GM18867 (cell line): ENCODE results near the gene TAS1R1.

Source experiments
- ATAC-seq: cut with Tn5 transposase; IDR thresholded peaks from one replicate; pipeline ENCODE4 v1.9.1; 2021; ENCODE audit warnings: mild to moderate bottlenecking, moderate library complexity; ENCODE audit not compliant: unreplicated experiment

The TAS1R1 gene

DNA sequence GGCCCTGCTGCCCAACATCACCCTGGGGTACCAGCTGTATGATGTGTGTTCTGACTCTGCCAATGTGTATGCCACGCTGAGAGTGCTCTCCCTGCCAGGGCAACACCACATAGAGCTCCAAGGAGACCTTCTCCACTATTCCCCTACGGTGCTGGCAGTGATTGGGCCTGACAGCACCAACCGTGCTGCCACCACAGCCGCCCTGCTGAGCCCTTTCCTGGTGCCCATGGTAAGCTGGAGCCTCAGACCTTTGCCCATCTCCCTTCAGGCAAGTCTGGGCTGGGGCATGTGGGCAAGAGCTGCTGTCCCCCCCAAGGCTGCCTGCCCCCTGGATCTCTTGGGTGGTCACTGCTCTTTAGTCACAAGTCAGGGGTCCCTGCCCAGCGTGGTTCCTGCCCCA lies 15.9 kb downstream of the TAS1R1 start:
- no peak for ATAC-seq

- ATAC-seq: no peak
Measured at GRCh38 chr1:6572653-6573383, 17.7 kb downstream of the TAS1R1 start.

GRCh38 chr1:6574025-6574620 lies 19.0 kb downstream of the TAS1R1 start:
- no peak for ATAC-seq

DNA sequence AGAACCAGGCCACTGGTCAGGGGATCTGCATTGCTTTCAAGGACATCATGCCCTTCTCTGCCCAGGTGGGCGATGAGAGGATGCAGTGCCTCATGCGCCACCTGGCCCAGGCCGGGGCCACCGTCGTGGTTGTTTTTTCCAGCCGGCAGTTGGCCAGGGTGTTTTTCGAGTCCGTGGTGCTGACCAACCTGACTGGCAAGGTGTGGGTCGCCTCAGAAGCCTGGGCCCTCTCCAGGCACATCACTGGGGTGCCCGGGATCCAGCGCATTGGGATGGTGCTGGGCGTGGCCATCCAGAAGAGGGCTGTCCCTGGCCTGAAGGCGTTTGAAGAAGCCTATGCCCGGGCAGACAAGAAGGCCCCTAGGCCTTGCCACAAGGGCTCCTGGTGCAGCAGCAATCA lies 19.7 kb downstream of the TAS1R1 start:
- ATAC-seq: no peak

GRCh38 chr1:6577831-6578525 lies 22.9 kb downstream of the TAS1R1 start:
- no peak for ATAC-seq

- no peak for ATAC-seq
Measured at GRCh38 chr1:6578624-6579373, 23.7 kb downstream of the TAS1R1 start.

DNA sequence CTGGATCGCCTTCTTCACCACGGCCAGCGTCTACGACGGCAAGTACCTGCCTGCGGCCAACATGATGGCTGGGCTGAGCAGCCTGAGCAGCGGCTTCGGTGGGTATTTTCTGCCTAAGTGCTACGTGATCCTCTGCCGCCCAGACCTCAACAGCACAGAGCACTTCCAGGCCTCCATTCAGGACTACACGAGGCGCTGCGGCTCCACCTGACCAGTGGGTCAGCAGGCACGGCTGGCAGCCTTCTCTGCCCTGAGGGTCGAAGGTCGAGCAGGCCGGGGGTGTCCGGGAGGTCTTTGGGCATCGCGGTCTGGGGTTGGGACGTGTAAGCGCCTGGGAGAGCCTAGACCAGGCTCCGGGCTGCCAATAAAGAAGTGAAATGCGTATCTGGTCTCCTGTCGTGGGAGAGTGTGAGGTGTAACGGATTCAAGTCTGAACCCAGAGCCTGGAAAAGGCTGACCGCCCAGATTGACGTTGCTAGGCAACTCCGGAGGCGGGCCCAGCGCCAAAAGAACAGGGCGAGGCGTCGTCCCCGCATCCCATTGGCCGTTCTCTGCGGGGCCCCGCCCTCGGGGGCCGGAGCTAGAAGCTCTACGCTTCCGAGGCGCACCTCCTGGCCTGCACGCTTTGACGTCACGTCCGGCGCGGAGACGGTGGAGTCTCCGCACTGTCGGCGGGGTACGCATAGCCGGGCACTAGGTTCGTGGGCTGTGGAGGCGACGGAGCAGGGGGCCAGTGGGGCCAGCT lies 24.4 kb downstream of the TAS1R1 start, which contains the start of gene ZBTB48:
TSS of gene ZBTB48 (plus strand) at position 621 of the 745 bp plus-strand sequence. CDS start 616 bp downstream, outside the sequence.
- peak; percentile 93 for ATAC-seq

DNA sequence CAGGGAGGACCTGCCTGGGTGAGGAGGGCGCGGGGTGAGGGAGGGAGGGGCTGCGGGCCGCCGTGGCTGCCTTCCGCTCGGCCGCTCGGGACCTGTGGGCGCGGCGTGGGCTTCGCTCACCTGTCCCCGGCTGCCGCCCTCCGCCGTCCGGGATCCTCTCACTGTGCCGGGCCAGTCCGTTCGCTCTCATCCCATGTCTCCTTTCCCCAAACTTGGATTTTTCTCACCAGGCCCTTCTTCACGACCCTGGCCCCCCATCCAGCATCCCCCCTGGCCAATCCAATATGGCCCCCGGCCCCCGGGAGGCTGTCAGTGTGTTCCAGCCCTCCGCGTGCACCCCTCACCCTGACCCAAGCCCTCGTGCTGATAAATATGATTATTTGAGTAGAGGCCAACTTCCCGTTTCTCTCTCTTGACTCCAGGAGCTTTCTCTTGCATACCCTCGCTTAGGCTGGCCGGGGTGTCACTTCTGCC lies 25.0 kb downstream of the TAS1R1 start:
- ATAC-seq: peak; percentile 1

GRCh38 chr1:6580593-6581409 lies 25.7 kb downstream of the TAS1R1 start:
- no peak for ATAC-seq

DNA sequence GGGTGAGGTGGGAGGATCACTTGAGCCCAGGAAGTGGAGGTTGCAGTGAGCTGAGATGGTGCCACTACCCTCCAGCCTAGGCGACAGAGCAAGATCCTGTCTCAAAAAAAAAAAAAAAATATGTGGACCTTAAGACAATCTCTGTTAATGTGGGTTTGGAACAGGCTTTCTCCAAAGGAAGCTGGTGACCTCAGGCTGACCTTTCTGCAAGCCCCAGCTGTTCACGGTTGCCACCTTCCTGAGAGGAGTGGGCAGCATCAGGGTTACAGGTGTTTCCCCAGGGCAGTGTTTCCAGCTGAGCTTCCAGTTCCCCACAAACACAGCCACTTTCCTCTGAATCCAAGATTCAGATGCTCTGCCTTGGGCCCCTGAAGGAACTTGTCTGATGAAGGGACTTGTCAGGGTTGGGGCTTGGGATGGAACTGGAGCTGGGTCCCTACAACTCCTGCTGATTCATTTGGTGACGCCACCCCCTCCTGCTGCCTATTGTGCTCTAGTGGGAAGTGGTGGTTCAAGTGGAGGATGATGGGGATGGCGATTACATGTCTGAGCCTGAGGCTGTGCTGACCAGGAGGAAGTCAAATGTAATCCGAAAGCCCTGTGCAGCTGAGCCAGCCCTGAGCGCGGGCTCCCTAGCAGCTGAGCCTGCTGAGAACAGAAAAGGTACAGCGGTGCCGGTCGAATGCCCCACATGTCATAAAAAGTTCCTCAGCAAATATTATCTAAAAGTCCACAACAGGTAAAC lies 26.6 kb downstream of the TAS1R1 start:
- no peak for ATAC-seq

- no peak for ATAC-seq
Measured at GRCh38 chr1:6582370-6582769, 27.3 kb downstream of the TAS1R1 start.

DNA sequence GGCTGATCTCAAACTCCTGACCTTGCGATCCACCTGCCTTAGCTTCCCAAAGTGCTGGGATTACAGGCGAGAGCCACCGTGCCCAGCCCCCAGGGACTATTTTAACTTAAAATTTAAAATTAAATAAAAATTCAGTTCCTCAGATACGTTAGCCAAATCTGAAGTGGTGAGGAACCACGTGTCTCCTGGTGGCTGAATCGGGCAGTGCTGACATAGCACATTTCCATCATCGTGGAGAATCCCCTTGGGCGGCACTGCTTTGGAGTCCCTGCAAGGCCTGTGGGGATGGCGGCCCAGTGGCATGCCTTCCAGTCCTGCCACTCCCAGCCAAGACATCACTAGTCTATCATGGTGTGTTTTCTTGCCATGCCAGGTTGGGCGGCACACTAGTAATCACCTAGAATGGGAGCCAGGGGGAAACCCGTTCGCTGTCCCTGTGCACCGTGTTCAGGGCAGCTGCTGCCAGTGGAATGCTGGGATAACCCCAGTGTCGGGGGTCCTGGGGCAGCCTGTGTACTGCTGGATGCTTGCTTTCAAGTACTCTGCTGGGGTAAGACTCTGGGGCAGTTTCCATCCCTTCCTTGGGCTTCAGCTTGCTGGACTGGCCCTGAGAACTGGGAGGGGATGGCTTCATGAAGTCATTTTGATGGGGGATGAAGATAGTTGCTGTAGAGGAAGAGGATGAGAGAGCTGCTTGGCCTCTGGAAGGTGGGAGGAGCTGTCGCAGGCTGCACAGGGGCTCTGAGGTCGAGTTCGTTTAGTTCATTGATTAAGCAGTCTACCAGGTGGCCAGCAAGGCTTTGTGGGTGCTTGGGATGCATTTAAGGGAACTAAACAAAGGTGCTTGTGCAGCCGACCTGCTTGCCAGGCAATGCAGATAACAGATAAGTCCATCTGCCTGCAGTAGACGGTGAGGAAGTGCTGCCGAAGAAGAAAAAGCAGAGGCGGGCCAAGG lies 29.3 kb downstream of the TAS1R1 start:
- ATAC-seq: no peak

- no peak for ATAC-seq
Measured at GRCh38 chr1:6585081-6585722, 30.1 kb downstream of the TAS1R1 start.

GRCh38 chr1:6585841-6586240 lies 30.7 kb downstream of the TAS1R1 start:
- no peak for ATAC-seq

- no peak for ATAC-seq
Measured at GRCh38 chr1:6586404-6586816, 31.3 kb downstream of the TAS1R1 start.

DNA sequence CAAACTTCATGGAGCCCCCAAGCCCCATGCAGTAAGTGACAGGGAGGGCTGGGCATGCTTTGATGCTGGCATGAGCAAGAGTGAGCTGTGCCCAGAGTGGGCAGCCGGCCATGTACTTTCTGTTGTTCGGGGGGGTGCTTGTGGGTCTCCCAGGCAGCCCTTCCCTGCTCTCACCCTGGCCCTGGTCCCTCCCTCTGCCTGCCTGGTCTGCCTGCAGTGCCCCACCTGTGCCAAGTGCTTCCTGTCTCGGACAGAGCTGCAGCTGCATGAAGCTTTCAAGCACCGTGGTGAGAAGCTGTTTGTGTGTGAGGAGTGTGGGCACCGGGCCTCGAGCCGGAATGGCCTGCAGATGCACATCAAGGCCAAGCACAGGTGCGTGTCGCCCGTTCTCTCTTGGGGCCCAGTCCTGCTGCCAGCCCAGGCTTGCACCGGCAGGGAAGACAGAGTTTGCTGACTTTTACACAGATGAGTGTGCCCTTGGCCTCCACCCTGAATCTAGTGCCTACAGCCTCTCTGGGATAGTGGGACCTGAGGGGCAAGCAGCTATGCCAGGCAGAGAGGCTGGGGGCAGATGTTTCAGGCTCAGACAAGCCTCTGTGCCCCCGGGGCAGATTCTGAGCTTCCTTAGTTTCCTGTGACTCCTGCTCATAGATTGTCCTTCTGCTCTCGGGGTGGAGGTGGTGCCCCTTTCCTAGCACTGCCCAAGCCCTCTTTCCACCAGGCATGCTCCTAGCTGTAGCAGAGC lies 32.3 kb downstream of the TAS1R1 start:
- ATAC-seq: no peak
